Breast epithelium (tissue), 3 donors: ENCODE data around the gene VPS35.

ENCODE experiments used
- CTCF ChIP-seq, 3 donors: fragments of 450-650 bp; IDR thresholded peaks; one replicate each; pipeline ENCODE4 v1.5.1; 2016 to 2017; ENCODE audit warnings: antibody characterized with exemption in 3 of 3, mild to moderate bottlenecking in 3 of 3, moderate library complexity in 3 of 3
- POLR2A ChIP-seq: fragments of 450-650 bp; IDR thresholded peaks from one replicate; pipeline ENCODE4 v1.6.1; 2016; ENCODE audit warnings: antibody characterized with exemption, mild to moderate bottlenecking, moderate library complexity
- POLR2AphosphoS5 ChIP-seq, 3 donors: sonication (generic); formaldehyde crosslinking; IDR thresholded peaks; one replicate each; pipeline ENCODE4 v1.6.1; 2017; ENCODE audit warnings: antibody characterized with exemption in 3 of 3

DNA sequence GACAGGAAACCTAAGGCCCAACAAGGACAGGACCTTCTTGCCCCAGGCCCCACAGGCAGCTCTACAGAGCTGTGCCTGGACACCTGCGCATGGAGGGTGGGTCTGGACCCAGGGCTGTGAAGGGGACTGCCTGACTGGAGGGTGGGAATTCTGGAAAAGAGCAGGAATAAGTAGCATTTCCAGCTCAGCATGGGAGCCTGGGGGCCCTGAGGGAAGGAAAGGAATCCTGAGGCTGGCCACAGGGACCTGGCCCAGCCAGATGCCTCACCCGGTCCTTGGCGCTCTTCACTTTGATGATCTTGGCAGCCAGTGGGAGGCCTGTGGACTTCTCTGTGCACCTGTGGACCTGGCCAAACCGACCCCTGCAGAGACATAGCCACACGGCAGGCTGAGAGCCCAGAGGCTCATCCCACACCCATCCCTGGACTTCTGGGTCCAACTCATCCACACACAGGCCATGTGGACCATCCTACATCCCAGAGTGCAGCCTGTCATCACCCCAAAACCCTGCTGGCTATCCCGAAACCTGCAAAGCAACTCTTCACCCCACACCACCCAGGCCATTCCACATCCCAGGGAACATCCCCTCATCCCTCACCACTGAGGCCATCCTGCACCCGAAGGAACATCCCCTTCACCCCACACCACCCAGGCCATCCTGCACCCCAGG is 40.5 kb upstream of the VPS35 start:
- no peak for TF ChIP-seq CTCF (IDR thresholded peaks at IDR 0.05)
- no peak for TF ChIP-seq POLR2AphosphoS5 (IDR thresholded peaks at IDR 0.05)
- no peak for TF ChIP-seq POLR2A
